ENCODE data around the gene PLAAT3.

GRCh38 chr11:63608353-63609345, 5.6 kb downstream of the PLAAT3 start:
- TF ChIP-seq CTCF (IDR thresholded peaks at IDR 0.05; ENCODE audit: low read depth, low read length) (no peak), EZH2phosphoT487 (IDR thresholded peaks at IDR 0.05; ENCODE audit: low read depth) (no peak)
